ENCODE data around the gene PLXDC1.

Gene PLXDC1

DNA sequence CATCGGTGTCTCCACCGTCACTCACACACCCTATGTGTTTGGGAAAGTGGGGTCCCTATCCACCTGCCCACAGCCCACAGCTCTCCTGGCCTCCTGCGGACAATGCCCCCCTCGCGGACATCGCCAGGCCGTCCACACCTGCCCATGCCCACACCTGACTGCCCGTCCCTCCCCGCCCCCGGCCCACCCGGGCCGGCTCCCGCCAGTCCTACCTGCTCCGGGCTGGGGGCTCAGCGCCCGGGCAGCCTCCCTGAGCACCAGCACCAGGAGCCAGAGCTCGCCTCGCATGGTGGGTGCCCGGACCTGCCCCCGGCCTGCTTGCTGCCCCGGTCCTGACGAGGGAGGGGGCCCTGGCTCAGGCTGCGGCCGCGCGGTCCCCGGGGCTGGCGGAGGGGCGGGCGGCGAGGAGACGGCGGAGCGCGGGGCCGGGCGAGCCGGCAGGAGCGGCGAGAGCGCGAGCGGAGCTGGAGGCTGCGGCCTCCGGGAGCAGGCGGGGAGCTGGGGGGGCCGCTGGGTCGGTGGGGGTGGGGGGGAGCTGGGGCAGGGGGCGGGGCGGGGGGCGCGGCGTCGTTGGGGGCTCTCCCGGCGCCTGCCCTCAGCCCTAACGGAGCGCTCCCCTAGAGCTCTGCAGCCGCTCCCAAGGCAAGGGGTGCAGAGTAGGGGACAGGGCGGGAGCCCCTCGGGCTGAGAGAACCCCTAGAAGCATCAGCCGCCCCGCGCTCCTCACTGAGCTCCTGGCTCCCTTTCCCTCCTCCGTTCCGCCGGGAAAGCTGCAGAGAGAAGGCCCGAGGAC is at the start of gene PLXDC1:
PLXDC1 (minus strand) TSS at position 488 of the 793 bp plus-strand sequence; CDS start at position 288, 200 bp downstream.
- DNase-seq (ENCODE audit: low read depth in 2 of 2), result no peak

DNA sequence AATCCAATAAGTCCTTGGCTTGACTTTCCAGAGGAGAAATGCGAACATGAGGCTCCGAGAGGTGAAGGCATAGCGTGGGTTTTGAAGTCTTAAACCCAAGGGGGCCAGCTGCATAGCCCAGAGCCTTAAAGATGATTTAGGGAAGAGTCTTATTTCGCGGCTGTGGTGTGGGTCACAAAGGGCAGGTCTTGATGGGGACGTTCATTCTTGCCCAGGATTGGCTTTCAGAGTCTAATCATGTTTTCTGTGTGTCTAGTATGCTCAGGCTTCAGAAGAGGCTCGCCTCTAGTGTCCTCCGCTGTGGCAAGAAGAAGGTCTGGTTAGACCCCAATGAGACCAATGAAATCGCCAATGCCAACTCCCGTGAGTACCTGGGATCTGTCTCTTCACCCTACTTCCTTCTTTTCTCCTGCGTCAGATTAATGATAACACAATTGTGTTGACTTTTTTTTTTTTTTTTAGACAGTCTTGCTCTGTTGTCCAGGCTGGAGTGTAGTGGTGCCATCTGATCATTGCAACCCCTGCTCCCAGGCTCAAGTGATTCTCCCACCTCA is 49.6 kb upstream of the PLXDC1 start:
- DNase-seq (ENCODE audit: low read depth in 2 of 2), result no peak

DNA sequence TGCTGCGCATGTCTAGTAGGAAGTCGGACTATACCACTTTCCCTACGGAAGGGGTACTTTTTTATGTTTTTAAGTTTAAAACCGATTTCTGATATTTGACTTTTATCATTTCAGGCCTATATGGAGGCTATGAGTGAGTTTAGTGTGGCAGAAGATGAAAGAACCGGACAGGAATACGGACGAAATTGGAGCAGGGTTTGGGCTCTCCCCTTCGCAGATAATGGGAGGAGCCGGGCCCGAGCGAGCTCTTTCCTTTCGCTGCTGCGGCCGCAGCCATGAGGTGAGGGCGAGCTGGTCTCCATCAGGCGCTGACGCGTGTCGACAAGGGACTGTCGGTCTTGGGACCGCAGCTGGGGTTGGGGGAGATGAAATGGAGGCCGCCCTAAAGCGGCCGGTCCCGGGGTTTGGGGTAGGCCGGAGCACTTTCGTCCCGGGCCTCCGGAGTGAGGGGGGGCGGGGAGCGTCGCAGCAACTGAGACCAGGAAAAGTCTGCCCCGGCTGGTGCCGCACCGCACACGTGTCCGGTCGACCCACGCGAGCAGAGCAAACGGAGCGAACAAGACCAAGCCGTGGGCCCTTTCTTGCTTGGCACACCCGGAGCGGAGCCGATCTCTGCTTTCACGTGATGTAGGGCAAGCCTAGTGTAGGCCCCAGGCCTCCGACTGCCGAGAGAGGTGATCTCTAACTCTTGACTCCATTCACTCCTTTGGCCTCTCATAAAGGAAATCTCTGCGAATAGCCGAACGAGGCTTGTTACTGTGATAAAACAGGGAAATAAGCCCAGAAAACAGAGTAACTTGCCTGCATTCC is 48.8 kb upstream of the PLXDC1 start, which contains the start of gene RPL19:
RPL19 (plus strand) TSS at position 214 of the 810 bp plus-strand sequence; CDS start at position 276, 62 bp downstream.
- DNase-seq (ENCODE audit: low read depth in 2 of 2), result peak; percentile 67 to 73

DNA sequence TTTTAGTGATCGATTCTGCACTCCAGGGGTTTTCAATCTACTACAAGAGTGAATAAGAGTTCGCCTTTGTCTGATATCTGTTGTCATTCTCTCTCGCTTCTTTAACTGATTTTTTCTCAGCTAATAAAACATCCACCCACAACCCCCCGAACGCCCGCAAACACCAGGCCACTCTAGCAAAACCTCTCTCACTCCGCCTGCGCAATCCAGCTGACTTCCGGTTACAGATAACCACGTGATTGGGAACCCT is 48.3 kb upstream of the PLXDC1 start:
- DNase-seq (ENCODE audit: low read depth in 2 of 2), result peak; percentile 84 to 90

DNA sequence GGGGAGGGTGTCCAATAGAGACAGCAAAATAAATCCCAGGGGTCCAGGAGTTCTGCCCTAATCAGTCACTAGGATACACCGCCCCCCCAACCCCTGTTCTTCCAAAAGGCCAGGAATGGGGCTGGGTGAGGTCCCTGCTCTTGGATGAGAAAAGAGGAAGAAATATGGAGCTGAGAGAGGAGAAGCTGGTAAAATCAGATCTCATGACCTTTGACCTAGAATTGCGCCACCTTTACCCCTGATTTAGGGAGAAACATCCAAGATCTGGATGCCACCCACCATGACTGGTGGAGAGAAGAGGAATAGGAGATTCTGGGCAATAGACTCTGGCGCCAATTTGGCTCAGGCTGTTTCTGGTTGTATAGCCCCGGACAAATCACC is 46.7 kb upstream of the PLXDC1 start:
- DNase-seq (ENCODE audit: low read depth in 2 of 2), result no peak

DNA sequence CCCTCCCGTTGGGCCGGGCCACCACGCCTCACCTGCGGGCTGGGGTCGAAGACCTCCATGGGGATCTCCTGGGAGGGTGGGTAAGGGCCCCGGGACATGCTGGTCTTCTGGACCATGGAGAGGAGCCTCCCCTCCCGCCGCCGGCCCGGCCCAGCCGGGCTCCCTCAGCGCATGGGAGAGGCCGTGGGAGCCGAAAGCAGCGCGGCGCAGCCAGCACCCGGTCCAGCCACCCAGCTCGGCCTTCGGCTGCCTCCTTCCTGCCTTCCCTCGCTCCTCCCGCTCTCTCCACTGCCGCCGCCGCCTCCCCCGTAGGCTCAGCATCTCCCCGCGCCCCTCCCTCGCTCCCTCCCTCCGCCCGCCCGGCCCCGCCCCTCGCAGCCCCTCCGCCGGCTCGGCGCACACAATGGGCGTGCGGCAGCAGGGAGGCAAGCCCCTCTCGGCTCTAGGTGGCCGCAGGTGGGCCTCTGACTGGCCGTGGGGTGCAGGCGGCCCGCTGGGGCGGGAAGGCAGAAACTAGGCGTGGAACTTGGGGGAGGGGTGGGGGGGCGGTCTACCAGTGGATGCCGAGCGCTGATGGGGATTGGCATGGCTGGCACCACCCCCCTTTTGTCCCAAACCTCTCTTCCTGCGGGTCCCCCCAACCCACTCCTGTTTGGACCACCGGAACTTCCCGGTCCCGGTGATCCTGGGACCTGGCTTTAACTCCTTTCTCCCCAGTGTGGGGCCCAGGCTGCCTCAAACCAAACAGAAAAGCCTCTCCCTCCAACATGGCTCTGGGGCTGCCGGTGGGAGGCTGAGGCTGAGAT is 46.1 kb upstream of the PLXDC1 start, which contains the start of gene CACNB1:
CACNB1 (minus strand) TSS at position 290 of the 806 bp plus-strand sequence; CDS start at position 116, 174 bp downstream.
- DNase-seq (ENCODE audit: low read depth in 2 of 2), result peak; percentile 53 to 63

DNA sequence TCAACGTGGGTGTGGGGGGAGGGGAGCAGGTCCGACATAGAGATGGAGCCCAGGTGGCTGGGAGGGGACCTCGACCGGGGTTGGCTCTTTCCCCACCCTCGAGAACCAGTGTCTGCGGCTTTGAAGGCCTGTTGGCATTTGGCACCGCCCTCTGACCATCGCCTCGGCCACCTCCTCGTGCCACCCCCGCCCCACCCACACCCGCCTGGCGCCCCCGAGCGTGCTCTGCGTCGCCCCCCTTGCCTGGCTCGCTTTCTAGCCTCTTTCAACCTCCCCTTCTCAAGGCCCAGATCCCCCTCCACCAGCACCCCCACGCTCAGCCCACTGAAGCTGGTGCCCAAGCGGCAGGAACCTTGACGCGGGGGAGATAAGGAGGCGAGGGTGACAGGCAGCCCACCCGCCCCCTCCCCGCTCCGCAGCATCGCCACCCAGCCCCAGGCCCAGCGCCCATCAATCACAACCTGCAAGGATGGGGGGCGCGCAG is 45.4 kb upstream of the PLXDC1 start:
- no peak for DNase-seq (ENCODE audit: low read depth in 2 of 2)

DNA sequence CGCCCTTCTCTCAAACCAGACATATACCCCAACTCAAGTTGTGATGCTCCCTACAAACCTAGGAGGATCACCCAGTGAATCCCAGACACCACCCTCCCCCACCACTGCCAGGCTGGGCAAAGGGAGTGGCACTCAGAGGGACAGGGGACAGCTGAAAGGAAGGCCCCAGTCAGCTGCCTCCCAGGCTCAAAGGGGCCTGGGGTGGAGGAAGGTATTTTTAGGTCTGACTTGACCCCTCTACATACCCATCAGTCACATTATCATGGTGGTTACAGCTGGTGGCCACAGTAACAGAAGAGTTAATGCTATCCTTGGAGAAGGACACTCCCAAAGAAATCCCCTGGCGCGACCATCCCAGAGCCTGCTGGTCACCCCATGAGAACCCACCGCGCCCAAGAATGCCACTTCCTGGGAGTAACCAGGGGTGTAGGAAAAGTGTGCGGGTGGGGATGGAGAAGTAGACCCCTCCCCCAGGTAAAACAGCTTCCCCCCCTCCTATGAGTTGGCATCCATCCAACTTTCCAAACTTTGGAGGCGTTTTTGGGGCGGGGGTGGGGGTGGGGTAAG is 44.9 kb upstream of the PLXDC1 start:
- DNase-seq (ENCODE audit: low read depth in 2 of 2), result no peak

DNA sequence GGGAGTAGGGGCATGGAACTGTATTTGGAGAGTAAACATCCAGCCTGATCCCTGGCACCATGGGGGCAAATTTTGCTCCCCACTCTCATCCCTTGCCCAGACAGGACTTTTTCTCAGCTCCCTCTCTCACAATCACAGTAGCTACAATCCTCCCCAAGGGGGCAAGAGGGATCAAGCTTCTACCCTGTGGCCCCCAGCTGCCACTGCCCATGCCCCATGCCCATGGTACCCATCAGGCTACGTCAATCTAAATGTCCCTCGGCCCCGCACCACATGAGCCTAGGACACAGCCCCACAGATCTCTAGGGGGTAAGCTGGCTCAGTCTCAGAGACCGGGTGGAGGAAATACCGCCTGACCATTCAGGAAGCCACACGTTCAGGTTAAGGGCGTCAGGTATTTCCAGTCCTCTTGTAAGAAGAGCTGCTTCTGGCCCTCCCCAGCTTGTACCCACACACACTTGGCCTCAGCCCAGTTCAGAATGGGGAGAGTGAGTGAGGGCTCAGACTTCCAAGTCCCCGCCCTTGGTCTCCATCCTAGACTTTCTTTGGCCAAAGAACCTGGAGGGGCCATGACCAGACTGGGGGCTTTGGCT is 44.2 kb upstream of the PLXDC1 start:
- DNase-seq (ENCODE audit: low read depth in 2 of 2), result no peak

DNA sequence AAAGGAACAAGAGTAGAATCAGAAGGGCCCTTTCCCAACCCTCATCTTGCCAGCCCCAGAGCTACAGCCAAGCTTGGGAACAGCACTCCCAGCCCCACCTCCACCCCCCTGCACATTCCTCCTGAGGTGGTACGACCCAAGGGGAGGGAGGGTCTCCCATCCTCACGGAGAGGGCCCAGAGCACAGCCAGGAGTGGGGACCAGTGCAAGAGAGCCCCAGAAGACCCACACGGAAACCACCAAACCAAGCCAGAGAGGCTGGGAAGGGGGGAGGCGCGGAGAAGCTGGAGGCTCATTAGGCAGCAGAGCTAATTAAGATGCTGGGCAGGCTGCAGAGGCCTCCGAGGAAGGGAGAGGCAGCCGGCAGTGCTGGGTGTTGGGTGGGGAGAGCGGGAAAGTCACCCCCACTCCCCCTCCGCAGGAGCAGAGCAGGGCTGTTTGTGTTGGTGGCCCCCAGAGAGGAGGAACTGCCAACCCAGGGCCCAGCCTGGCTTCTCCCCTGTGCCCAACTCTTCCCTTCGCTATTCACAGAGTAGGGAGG is 43.6 kb upstream of the PLXDC1 start:
- no peak for DNase-seq (ENCODE audit: low read depth in 2 of 2)

DNA sequence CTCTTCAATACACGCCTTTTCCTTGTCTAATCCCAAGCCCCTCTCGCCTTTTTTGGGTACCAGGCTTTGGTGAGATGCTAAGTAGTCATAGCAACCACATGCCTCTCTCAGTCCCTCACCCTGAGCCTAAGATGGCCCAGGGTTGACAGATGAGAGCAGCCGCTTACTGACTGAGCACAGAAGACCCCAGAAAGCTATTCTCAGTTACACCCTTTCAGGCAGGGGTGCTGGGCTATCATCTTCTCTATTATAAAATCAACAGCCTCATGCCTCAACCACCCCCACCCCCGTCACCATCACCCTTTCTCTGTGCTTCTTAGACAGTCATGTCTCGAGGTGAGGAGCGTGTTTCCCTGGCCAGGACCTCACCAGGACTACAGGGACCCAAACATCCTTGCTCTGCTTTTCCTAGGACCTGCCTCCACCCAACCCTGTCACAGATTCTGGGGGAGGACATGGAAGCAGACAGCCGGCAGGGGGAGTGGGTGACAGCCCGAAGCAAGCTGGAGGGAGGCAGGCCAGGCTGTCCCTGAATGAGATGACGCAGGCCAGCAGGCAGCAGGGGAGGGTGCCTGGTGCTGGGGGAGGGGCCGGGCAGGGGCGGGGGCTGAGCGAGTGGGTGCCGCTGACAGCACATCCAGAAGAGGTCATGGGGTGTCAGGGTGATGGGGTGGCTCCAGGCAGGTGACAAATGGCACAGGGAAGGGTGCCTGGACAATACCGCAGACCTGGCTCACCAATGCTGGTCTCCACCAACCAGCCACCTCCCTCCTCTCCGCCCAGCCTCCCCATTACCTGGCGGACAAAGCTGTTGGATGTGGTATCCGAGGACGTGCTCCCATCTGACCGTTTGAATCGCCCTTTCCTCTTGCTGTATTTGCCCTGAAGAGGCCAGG is 42.9 kb upstream of the PLXDC1 start:
- no peak for DNase-seq (ENCODE audit: low read depth in 2 of 2)

DNA sequence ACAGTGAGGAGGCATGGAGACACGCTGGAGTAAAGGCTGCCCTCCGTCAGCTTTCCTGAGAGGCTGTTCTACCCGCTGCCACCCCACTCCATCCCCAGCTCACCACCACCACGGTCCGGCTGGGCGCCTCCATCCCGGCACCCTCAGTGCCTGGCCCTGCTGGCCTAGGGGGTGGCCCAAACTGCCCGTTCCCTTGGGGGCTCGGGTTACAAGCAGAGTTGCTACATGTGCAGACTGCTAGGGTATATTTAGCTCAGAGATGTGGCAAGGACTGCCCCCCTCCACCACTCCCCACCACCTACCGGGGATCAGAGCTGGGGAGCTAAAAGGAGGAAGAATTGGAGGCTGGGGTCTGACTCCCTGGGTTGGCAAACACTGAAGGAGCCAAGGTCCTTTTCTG is 41.9 kb upstream of the PLXDC1 start:
- no peak for DNase-seq (ENCODE audit: low read depth in 2 of 2)

DNA sequence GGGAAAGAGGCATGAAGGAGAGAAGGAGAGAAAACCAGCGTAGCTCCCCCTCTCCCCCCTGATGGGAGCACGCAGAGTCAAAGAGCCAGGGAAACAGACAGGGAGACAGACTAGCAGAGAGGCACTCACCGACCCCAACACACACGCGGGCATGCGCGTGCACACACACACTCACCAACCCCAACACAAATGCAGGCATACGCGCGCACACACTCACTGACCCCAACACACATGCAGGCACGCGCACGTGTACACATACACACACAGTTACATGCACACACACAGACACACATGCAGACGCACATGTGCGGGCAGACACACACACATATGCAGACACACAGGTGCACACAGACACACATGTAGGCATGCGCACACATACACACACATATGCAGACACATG is 41.5 kb upstream of the PLXDC1 start:
- no peak for DNase-seq (ENCODE audit: low read depth in 2 of 2)

DNA sequence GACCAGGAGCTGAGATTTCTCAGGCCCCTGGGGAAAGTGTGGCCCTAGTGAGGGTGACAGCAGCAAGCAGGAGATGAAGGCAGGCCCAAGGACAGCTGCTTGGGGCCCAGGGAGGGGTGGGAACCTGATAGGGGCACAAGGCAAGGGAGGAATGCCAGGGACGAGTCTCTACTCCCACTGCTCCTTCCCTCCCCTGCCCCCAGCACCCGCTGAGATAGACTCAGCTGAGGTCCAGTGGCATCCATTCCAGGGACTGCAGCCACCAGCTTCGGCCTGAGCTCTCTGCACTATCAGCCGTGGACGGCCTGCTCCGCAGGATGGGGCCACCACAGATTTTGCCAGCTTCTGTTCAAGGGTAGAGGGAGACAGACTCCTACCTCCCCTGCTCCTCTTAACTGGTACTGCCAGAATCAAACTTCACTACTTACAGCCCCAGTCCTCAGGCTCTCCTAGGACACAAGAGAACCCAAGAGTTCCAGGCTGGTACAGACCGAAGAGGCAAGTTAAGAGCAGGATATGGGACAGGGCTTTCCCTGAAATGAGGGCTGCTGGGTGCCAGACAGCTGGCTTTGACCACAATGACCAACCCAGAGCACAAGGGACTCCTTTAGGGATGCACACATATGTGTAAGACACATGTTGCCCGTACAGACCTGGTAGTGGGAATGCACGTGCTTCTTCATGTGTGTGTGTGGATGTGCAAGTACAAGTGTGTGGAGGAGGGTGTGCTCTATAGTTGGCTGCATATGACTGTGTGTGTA is 40.5 kb upstream of the PLXDC1 start:
- no peak for DNase-seq (ENCODE audit: low read depth in 2 of 2)

DNA sequence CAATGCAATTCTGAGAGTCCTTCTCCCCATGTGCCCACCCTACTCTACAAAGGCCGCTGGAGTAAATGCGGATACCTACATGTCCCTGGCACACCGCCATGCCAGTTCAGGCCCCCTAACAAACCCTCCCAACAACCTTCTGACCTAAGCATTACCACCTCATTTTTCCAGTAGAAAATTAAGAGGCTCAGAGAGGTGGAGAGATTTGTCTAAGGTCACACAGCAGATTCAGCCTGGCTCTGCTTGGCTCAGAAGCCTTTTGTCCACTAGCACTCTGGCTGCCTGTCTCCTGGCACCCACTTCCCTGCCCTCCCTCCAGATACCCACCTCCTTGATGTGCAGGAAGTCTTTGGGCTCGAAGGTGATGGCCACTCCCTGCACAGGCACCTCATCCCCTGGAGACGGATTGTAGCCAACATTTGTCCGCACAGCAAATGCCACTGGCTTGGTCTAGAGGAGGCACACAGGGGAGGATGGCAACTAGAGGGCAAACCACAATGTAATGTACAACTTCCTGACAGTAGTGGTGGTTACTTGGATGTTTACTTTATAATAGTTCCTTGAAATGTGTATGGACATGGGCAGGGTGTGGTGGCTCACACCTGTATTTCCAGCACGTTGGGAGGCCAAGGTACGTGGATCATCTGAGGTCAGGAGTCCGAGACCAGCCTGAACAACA is 35.9 kb upstream of the PLXDC1 start:
- DNase-seq (ENCODE audit: low read depth in 2 of 2), result no peak

DNA sequence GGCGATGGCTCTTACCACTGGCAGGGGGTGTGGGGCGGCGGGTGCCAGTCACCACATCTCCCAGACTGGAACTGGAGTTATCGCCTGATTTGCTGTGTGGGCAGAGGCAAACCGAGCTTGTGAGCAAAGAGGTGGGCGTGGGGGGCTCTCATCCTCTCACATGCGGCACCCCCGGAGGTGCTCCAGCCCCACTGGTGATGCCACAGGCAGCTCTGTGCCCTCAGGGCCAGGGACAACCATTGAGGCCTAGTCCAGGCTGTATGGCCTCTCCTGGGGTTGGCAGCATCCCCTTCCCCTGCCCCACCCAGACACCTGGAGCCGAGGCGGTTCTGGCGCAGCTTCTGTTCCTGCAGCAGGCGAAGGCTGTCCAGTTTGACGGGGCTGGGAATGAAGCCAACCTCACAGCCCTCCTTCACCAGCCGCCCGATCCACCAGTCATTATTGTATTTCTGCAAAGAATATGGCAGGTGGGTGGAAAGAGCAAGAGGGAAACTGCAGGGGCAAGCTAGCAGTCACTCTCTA is 35.1 kb upstream of the PLXDC1 start:
- no peak for DNase-seq (ENCODE audit: low read depth in 2 of 2)

DNA sequence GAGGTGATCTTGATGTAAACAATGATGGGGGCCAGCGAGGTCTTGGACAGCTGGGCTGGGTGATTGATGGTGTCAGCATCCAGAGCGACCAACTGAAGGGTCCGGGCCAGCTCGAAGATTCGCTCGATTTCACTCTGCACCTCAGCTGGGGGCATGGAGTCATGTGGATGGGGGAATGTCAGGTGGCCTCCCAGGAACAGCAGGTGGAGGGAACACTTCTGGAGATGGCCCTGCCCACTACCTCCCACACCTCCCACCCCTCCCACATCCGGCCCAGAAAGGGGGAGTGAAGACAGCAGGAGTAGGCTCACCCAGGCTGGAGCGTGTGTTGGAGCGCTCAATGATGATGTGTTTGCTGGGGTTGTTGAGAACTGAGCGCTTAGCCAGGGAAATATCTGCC is 32.3 kb upstream of the PLXDC1 start:
- no peak for DNase-seq (ENCODE audit: low read depth in 2 of 2)

DNA sequence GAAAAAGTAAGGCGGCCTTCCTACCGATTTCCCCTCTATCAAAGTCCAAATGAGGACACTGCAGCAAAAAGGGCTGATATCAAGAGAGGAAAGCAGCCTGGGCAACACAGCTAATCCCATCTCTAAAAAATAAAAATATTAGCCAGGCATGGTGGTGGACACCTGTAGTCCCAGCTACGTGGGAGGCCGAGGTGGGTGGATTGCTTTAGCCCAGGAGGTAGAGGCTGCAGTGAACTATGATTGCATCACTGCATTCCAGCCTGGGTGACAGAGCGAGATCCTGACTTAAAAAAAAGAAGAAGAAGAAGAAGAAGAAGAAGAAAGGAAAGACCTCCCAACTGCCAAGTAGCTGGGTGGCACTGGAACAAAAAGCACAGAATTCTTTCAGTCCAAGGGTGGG is 31.6 kb upstream of the PLXDC1 start:
- no peak for DNase-seq (ENCODE audit: low read depth in 2 of 2)
